Measurements from ENCODE around the gene PHTF2. TPM values are rescaled to one million over a fixed set of nuclear protein-coding genes. Genes with fewer than 3 reads are reported as not detected.

Gene PHTF2
- total and polyA plus RNA-seq, 2 of the 4 experiments (the other 2 are of a cell fraction): 28.3 to 69.9 TPM

DNA sequence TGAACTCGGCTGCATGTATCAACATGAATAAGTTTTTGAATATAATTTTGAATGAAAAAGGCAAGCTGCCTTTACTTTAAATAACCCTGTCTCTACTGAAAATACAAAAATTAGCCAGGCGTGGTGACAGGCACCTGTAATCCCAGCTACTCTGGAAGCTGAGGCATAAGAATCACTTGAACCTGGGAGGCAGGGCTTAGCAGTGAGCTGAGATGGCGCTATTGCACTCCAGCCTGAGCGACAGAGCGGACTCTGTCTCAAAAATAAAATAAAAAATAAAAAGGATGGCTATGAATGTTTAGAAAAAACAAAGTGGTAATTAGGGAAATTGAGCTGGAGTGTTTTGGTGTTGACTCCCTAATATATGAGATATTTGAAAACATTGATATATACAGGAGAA lies 133.3 kb downstream of the PHTF2 start (continued):
- TF ChIP-seq, protein P1, sequence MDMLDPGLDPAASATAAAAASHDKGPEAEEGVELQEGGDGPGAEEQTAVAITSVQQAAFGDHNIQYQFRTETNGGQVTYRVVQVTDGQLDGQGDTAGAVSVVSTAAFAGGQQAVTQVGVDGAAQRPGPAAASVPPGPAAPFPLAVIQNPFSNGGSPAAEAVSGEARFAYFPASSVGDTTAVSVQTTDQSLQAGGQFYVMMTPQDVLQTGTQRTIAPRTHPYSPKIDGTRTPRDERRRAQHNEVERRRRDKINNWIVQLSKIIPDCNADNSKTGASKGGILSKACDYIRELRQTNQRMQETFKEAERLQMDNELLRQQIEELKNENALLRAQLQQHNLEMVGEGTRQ (IDR thresholded peaks at IDR 0.05; ENCODE audit: low read depth, low read length): no peak
- TF ChIP-seq FOS (IDR thresholded peaks at IDR 0.05; ENCODE audit: low read depth, low read length): no peak
- TF ChIP-seq MXI1 (IDR thresholded peaks at IDR 0.05; ENCODE audit: borderline replicate concordance, low read depth, low read length): no peak
- no peak for TF ChIP-seq RCOR1 (IDR thresholded peaks at IDR 0.05; ENCODE audit: insufficient replicate concordance, low read length)
- TF ChIP-seq CHD1 (IDR thresholded peaks at IDR 0.05; ENCODE audit: low read depth, low read length): no peak

DNA sequence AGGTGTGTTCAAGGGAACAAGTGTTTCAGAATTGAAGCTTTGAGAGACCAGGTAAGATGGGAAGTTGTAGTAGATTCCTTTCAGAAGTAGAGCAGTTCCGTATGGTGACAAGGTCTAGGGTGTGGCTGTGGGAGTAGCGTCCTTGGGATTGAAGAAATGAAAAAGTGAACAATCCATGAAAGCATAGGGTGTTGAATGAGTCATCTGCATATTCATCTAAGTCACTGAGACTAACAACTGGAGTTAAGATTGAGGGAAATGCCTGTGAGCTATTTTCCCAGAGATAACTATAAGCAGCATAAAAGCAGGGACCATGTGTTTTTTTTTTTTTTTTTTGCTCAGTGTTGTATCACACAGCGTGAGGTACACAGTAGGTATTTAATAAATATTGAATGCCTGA lies 134.8 kb downstream of the PHTF2 start:
- ChIA-PET CTCF (interaction anchor here (0.6 to 0.9 kb wide), 3 partner anchors 76 to 135 kb away, joined by 5 to 6 read pairs (median 5); partner anchors contain the start of genes PHTF2 and TMEM60), POLR2A (ENCODE audit: unreplicated experiment) (interaction anchor here (0.6 kb wide), 2 partner anchors 96 to 1164 kb away, joined by 6 read pairs; no protein-coding TSS in a partner anchor)
- WGBS, 2 experiments (ENCODE audit: extremely low coverage in 2 of 2, insufficient read length in 1 of 2): no CpG with 5 or more reads among the region's 3 CpGs

More for the DNA sequence above, 134.8 kb downstream of the PHTF2 start:
- H2AK5ac ChIP-seq (ENCODE audit: low read depth, low read length): no peak overlapping the region
- in situ Hi-C loops (cut with MboI; ENCODE audit: low sequenced_read_pairs): loop anchor here (25.0 kb wide), 1 partner anchor 271 kb away; no protein-coding TSS in a partner anchor
- no peaks in the 10 kb centered on the region for H3K9me3 ChIP-seq (ENCODE audit: control insufficient read depth, insufficient read depth, low read length)
- H2BK120ac ChIP-seq (ENCODE audit: low read depth, low read length): no peak overlapping the region
- H2AFZ ChIP-seq (replicated peaks; ENCODE audit: low read length, poor library complexity): no peak overlapping the region
- H3K4me2 ChIP-seq (ENCODE audit: low read depth, low read length): no peak overlapping the region
- BruUV-seq (replicated peaks): no TSS peak
- no peak overlapping the region for H3K27ac ChIP-seq (ENCODE audit: insufficient read depth, low read length)
- H3K9me1 ChIP-seq (ENCODE audit: insufficient read depth, low read length): 0 out of 2 replicates have a peak, but pooled peaks cover 4% of the 10 kb centered on the region
- H4K5ac ChIP-seq (ENCODE audit: low read depth, low read length): no peak overlapping the region
- H3K36me3 ChIP-seq (ENCODE audit: control insufficient read depth, insufficient read depth, low read length): peaks cover 5% of the 10 kb centered on the region; the same call in 1 of the 2 replicates
- no peak overlapping the region for H2BK15ac ChIP-seq (ENCODE audit: low read depth, low read length)
- DNase-seq (peak; percentile 60), ATAC-seq (ENCODE audit: low read depth) (peak; percentile 28; the same call in 1 of the 2 replicates)
- peak; percentile 59; the same call in 1 of the 2 replicates for TF ChIP-seq FOS (IDR thresholded peaks at IDR 0.05; ENCODE audit: low read depth, low read length)
- no peak for TF ChIP-seq RAD21 (IDR thresholded peaks at IDR 0.05; ENCODE audit: low read length)
- no peak overlapping the region for H3K23ac ChIP-seq (ENCODE audit: low read depth, low read length)
- H2BK20ac ChIP-seq (ENCODE audit: low read depth, low read length): 0 out of 2 replicates have a peak overlapping the region, but pooled peaks have one; percentile 31
- no peak overlapping the region for H3K56ac ChIP-seq (ENCODE audit: extremely low read depth, insufficient read depth, low read length)
- no peaks in the 10 kb centered on the region; a peak in 1 of 4 replicates for H3K79me1 ChIP-seq (ENCODE audit: low read depth in 1 of 2, low read length in 2 of 2)
- H3K18ac ChIP-seq (ENCODE audit: low read depth, low read length): no peak overlapping the region
- H4K20me1 ChIP-seq (ENCODE audit: insufficient read depth, low read length): no peaks in the 10 kb centered on the region
- intact Hi-C loops (cut with micrococcal nuclease): no loop called here
- peak overlapping the region in 1 of 2 experiments; percentile 21; a peak in 1 of 4 replicates for H4K8ac ChIP-seq (ENCODE audit: low read depth in 2 of 2, low read length in 2 of 2)
- dilution Hi-C loops (cut with HindIII; ENCODE audit: low sequenced_read_pairs, unreplicated experiment): no loop called here
- no peak overlapping the region for H4K91ac ChIP-seq (ENCODE audit: insufficient read depth, low read depth, low read length)
- H3K14ac ChIP-seq (replicated peaks; ENCODE audit: low read depth, low read length): no peak overlapping the region
- no peak overlapping the region for H3K4me3 ChIP-seq (ENCODE audit: insufficient read depth, low read depth, low read length)
- H2BK5ac ChIP-seq (ENCODE audit: low read depth, low read length, poor library complexity, severe bottlenecking): no peak overlapping the region
- H2AK9ac ChIP-seq (replicated peaks; ENCODE audit: low read depth, low read length, poor library complexity): no peak overlapping the region
- H3K27me3 ChIP-seq (ENCODE audit: control insufficient read depth, insufficient read depth, low read length): no peaks in the 10 kb centered on the region
- H3K4ac ChIP-seq (ENCODE audit: low read depth, low read length): no peak overlapping the region
- H3K4me1 ChIP-seq (ENCODE audit: control insufficient read depth, insufficient read depth, low read length): no peaks in the 10 kb centered on the region
- no peak overlapping the region for H3K9ac ChIP-seq (ENCODE audit: low read depth, low read length)

Measured in IMR-90 (cell line).